GM19239 (cell line): ENCODE data around the gene ESR1.
"Not testable (repeated sequence)": the region's sequence is repeated elsewhere in the genome, so short reads cannot be mapped to it uniquely, and the experiment has no call there.

Experiments used
- DNase-seq: peaks from one replicate; pipeline ENCODE4 v3.0.0; 2011; ENCODE audit warnings: low spot score; ENCODE audit not compliant: insufficient read length
- FAIRE-seq: peaks from 2 replicates; lab custom pipeline; 2011; peaks lifted over from hg19 to GRCh38; lab: Jason Lieb, UNC

The ESR1 gene

GRCh38 chr6:151808371-151809241, 1.1 kb downstream of the ESR1 start:
- no peak for FAIRE-seq

GRCh38 chr6:151811081-151811480, 3.6 kb downstream of the ESR1 start:
- DNase-seq: no peak

More at GRCh38 chr6:151808371-151809241, 1.1 kb downstream of the ESR1 start:
- no peak for DNase-seq

GRCh38 chr6:151813858-151814257, 6.4 kb downstream of the ESR1 start:
- FAIRE-seq: no peak
- no peak for DNase-seq

More at GRCh38 chr6:151811081-151811480, 3.6 kb downstream of the ESR1 start:
- FAIRE-seq: no peak

GRCh38 chr6:151814614-151815013, 7.1 kb downstream of the ESR1 start:
- no peak for FAIRE-seq
- DNase-seq: no peak

- DNase-seq (no peak), FAIRE-seq (peak; percentile 63)
These were observed 15.0 kb downstream of the ESR1 start for GRCh38 chr6:151822252-151823111.

- DNase-seq (no peak), FAIRE-seq (no peak)
These were observed 19.1 kb downstream of the ESR1 start for GRCh38 chr6:151826517-151827142.

GRCh38 chr6:151832710-151833109, 25.2 kb downstream of the ESR1 start:
- FAIRE-seq: no peak
- DNase-seq: no peak

GRCh38 chr6:151835396-151835795, 27.9 kb downstream of the ESR1 start:
- no peak for FAIRE-seq
- no peak for DNase-seq

- no peak for DNase-seq
- no peak for FAIRE-seq
These were observed 29.7 kb downstream of the ESR1 start for GRCh38 chr6:151837223-151837622.

- FAIRE-seq (no peak), DNase-seq (no peak)
These were observed 35.3 kb downstream of the ESR1 start for GRCh38 chr6:151842816-151843215.

GRCh38 chr6:151847064-151847463, 39.6 kb downstream of the ESR1 start:
- DNase-seq (no peak), FAIRE-seq (no peak)

- no peak for FAIRE-seq
These were observed 43.1 kb downstream of the ESR1 start for GRCh38 chr6:151850479-151851003.

GRCh38 chr6:151858294-151858693, 50.8 kb downstream of the ESR1 start:
- no peak for DNase-seq
- FAIRE-seq: no peak

More at GRCh38 chr6:151850479-151851003, 43.1 kb downstream of the ESR1 start:
- DNase-seq: no peak

GRCh38 chr6:151862461-151862860, 55.0 kb downstream of the ESR1 start:
- DNase-seq (no peak), FAIRE-seq (no peak)

GRCh38 chr6:151867361-151867869, 59.9 kb downstream of the ESR1 start:
- FAIRE-seq, DNase-seq: not testable (repeated sequence)

GRCh38 chr6:151869345-151869744, 61.9 kb downstream of the ESR1 start:
- FAIRE-seq (no peak), DNase-seq (no peak)

- DNase-seq: no peak
- no peak for FAIRE-seq
These were observed 62.3 kb downstream of the ESR1 start for GRCh38 chr6:151869787-151870186.

- FAIRE-seq (no peak), DNase-seq (no peak)
These were observed 62.9 kb downstream of the ESR1 start for GRCh38 chr6:151870375-151870774.

GRCh38 chr6:151875524-151875923, 68.0 kb downstream of the ESR1 start:
- FAIRE-seq (no peak), DNase-seq (no peak)

- DNase-seq (no peak), FAIRE-seq (no peak)
These were observed 68.6 kb downstream of the ESR1 start for GRCh38 chr6:151876122-151876521.
